Gastroesophageal sphincter (tissue), 3 donors: ENCODE results near the gene ARHGEF3.

Experiments
- CTCF ChIP-seq, 4 experiments: fragments of 200-600 bp in 2 of 4; fragments of 450-650 bp in 2 of 4; sonication (generic) in 1 of 4; IDR thresholded peaks; one replicate each; pipeline ENCODE4 v1.5.1; 2017 to 2019; ENCODE audit warnings: antibody characterized with exemption in 4 of 4, mild to moderate bottlenecking in 2 of 4, moderate library complexity in 2 of 4
- EP300 ChIP-seq: sonication (generic); formaldehyde crosslinking; IDR thresholded peaks from one replicate; pipeline ENCODE4 v1.6.1; 2017; ENCODE audit warnings: antibody characterized with exemption, mild to moderate bottlenecking
- POLR2A ChIP-seq, 2 donors: fragments of 450-650 bp; IDR thresholded peaks; one replicate each; pipeline ENCODE4 v1.6.1; 2017; ENCODE audit warnings: antibody characterized with exemption in 2 of 2, mild to moderate bottlenecking in 2 of 2, moderate library complexity in 1 of 2

GRCh38 chr3:56688191-56688590, 113.6 kb downstream of the ARHGEF3 start:
- TF ChIP-seq CTCF (IDR thresholded peaks at IDR 0.05), result no peak
- TF ChIP-seq EP300, result no peak
- no peak for TF ChIP-seq POLR2A (IDR thresholded peaks at IDR 0.05)
